Breast epithelium (tissue), 3 donors: ENCODE measurements around the gene COG3.

Source experiments
- CTCF ChIP-seq, 3 donors: fragments of 450-650 bp; IDR thresholded peaks; one replicate each; pipeline ENCODE4 v1.5.1; 2016 to 2017; ENCODE audit warnings: antibody characterized with exemption in 3 of 3, mild to moderate bottlenecking in 3 of 3, moderate library complexity in 3 of 3
- POLR2A ChIP-seq: fragments of 450-650 bp; IDR thresholded peaks from one replicate; pipeline ENCODE4 v1.6.1; 2016; ENCODE audit warnings: antibody characterized with exemption, mild to moderate bottlenecking, moderate library complexity
- POLR2AphosphoS5 ChIP-seq, 3 donors: sonication (generic); formaldehyde crosslinking; IDR thresholded peaks; one replicate each; pipeline ENCODE4 v1.6.1; 2017; ENCODE audit warnings: antibody characterized with exemption in 3 of 3

- TF ChIP-seq CTCF (IDR thresholded peaks at IDR 0.05) (no peak), POLR2AphosphoS5 (IDR thresholded peaks at IDR 0.05) (no peak), POLR2A (no peak)
Observed at GRCh38 chr13:45582408-45583076, 117.8 kb downstream of the COG3 start.
